T-helper 1 cell treated with Interleukin-12 subunit alpha and Interleukin-12 subunit beta and Interleukin-4 antibody, amounts not matched to agents 30 ng/mL and 1 ng/mL, for 36 hours (primary cell): Measurements from ENCODE around the gene PEX16. TPM values are rescaled to one million over a fixed set of nuclear protein-coding genes. Genes with fewer than 3 reads are reported as not detected.

Experiments
- intact Hi-C: fragments of 100-400 bp; cut with micrococcal nuclease; formaldehyde crosslinking; loops from one replicate; pipeline ENCODE4 v1.15.1; 2024
- total RNA-seq: library from RNA; stranded (reverse); gene quantifications from 2 replicates; pipeline ENCODE4 v1.2.3, GENCODE V29; 2022

The PEX16 gene
- total RNA-seq: 51.5 and 53.3 TPM in 2 replicates

DNA sequence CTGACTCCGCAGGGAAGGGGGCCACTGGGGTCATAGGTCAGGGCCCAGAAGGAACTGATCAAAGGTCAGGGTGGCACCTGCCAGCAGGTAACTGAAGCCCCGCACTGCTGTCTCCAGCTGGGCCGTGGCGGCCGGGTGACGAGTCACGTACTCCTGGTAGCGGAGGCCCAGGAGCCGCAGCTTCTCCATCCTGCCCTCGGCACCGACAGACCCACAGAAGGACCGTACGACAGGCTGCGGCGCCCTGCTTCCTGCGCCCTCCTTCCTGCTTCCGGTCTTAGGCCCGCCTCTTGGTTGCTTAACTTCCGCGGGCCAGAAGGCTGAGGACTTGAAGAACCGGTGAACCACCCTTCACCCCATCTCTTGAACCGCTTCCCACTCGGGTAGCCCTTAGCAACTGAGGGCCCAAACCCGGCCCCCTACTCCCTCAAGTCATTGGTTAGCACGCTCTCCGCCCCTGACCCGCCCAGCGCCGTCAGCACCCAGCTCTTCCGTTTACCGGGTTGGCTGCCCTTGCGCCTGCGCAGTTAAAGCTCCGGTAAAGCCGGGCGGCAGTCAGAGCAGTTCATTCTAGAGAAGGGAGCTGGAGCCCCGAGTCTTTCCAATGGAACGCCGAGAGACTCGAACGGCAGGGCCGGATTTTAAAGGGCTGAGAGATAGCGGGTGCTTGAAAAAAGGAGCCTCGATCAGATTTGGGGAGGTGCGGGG, at the start of gene PEX16:
PEX16 (minus strand) TSS at position 255 of the 708 bp plus-strand sequence; CDS start at position 189, 66 bp downstream.
- intact Hi-C loops: loop anchor here (1.0 to 5.0 kb wide), 19 partner anchors 18 to 1725 kb away; partner anchors contain the start of genes ARHGAP1, CKAP5, CRY2 and DDB2

DNA sequence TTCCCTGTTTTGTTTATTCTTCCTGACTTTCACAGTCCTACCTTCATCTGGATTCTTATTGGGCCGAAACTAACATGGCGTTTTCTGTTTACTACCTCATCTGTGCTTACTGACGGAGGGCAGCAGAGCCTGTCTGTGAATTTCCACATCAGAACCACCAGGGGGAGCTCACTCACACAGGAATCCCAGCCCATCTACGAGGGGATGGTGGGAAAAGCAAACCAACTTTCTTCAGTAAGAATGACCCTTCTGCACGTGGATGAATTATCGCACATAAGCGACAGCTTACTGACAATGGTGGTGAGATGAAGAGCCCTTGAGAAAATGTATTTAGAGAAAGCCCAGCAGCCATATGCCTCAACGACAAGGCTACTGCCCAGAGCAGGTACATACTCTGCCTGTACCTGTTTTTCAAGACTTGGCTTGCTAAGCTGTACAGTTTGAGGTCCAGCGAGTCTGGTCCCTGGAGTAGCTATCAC, 47.3 kb upstream of the PEX16 start:
- intact Hi-C loops: loop anchor here (1.0 to 2.0 kb wide), 4 partner anchors 41 to 343 kb away; no protein-coding TSS in a partner anchor

DNA sequence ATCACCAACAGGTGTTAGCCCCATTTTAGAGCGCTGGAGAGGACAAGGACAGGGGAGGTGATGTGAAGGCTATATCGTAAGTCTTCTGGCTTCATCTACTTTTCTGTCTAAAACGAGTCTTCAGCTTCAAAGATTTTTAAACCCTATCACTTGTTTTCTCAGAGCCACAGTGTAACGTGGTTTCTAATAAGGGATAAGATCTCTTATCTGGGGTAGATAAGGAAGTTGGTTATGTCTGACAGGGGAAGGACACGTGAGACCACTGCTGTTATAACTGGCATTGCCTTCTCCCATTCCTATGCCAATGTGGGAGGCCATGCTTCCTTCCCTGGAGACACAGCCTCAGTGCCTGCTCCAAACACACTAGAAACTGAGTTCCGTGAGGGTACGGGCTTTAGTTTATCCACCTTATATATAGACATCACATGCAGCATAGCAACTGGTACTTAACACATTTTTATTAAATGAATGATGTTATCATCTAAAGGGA, 44.1 kb upstream of the PEX16 start:
- intact Hi-C loops: no loop called here

DNA sequence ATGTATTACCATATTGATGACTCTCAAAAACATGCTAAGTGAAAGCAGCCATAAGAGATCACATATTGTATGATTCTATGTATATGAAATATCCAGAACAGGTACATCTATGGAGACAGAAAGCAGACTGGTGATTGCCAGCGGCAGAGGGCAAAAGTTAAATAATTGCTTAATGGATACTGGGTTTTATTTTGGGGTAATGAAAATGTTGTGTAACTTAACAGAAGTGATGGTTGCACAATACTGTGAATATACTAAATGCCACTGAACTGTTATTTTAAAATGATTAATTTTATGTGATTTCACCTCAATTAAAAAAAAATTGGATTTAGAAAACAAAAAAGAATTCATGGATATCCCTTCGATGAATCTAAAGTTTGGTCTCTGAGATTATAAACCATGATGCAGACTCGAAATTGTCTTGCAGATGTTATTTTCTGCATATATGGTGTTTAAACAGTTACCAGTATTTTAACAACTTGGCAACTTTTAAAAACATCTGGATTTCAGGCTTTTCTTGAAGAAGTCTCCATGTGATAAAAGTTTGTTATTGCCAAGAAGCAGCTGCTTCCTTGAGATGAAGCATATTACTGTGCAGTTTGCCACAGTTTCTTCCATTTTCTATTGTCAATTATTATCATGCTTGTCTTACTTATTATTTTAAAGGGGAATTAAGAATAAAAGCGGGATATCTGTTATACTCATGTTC, 42.9 kb upstream of the PEX16 start:
- intact Hi-C loops: no loop called here

DNA sequence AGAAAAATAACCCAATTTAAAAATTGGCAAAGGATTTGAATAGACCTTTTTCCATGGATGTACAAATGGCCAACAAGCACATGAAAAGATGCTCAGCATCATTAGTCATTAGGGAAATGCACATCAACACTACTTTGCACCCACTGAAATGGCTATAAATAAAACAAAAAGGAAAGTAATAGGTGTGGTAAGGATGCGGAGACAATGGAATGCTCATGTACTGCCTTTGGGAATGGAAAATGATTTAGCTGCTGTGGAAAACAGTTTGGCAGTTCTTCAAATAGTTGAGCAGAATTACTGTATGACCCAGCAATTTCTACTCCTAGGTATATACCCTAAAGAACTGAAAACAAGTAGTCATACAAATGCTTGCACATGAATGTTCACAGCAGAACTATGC, 42.2 kb upstream of the PEX16 start:
- intact Hi-C loops: no loop called here

DNA sequence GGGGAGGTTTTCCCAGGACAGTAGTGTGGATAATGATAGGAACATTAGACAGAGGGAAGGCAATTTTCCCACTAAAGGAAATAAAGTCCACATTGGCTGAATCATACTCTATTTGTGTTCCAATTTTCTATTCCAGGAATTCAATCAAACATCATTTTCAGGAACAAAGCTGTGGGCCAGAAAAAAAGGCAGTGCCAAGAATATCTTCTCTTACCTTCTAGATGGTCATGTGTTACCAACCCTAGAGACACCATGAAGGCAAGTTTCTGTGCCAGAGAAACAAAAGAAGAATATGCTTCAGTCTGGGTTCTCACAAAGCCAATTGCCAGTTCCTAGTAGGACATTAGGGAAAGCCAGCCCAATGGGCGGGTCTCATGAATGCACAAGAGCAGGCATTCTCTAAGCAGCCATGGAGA, 32.3 kb upstream of the PEX16 start:
- intact Hi-C loops: no loop called here

DNA sequence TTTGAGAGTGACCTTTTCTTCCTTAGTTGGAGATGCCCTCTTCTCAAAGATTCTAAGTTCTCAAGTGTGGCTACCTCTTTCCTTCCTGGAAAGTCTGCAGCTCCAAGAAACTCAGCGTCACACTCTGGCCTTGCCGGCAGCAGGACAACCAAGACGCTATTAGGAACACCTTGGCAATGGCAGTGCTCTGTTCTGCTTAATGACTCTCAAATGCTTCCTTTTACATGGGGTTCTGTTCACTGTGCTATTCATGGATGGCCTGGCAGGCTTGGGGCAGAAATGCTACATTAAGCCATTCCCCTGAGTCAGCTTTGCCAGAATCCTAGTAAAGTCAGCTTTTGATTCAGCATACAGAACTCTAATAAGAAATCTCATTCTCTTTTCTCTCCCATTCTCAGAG, 30.7 kb upstream of the PEX16 start:
- intact Hi-C loops: no loop called here

DNA sequence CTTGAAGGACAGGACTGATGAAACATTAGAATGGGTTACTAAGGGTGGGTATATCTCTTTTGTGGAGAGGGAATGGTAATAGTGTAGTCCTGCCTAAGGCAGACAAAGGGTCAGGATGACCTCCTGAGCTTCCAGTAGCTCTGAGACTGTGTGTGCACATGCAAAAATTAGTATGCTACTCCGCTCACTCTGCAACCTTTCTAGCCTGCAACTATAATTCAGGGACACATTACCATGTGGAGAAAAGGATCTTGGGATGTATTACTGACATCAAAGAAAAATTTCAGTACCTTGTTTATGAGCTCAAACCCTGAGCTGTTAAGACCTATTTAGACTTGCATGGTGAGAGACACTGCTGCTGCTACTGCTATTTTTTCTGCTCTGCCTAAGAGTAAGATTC, 30.2 kb upstream of the PEX16 start:
- intact Hi-C loops: no loop called here

DNA sequence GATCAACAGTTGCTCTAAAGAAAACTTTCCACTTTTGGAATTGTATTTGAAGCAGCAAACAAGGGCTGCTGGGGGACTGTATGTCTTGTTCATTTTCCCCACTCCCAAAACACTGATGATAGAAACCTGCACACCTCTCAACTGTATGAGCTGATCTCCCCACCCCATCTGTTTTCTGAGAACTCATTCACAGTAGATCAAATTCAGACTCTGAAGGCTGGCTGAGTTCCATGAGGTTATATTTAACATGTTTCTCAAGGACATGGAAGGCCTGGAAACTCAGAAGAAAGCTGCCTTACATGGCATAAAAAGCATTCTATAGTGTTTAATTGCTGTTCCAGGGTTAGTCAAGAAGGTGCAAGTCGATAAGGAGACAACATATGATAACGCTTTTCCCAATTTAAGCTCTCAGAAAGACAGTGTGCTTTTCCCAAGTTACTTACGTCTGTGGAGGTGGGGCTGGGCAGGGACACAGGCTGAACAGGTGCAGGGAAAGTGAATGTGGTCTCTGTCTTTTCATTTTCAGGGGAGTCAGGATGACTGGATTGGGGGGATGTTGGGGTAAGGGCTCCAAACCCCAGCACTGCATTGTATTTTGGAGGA, 27.8 kb upstream of the PEX16 start:
- intact Hi-C loops: no loop called here

DNA sequence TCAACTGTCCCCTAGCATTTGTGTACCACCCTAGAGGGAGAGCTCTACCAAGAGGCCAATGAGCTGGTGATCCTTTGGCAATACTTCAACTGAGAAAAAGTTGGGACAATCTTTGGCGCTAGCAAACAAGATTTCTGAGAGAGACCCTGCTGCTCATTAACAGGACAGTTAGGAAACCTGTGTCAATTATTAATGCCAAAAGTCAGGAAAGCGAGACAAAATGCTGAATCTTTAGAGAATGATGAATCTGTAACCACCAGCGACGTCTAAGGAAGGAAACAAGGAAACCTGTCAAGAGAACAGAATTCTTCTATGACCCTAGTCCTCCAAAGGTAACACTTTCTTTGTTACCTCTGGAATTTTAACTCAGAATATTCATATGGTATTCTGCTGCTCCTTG, 24.7 kb upstream of the PEX16 start:
- intact Hi-C loops: no loop called here

DNA sequence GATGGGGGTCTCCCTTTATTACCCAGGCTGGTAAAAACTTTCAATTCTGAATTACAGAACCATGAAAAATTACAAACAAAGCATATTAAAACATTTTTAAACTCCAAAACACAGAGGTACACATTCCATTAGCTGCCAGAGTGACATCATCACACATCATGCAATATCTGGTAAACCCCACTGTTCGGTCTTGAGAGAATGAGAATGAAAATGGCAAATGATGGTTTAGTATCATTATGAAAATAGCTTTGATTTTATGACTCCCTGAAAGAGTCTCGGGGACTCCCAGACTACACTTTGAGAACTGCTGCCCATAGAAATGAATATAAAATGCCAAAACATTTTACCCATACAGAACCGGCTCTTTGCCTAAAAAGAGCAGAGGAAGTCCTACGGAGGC, 23.6 kb upstream of the PEX16 start:
- intact Hi-C loops: no loop called here

DNA sequence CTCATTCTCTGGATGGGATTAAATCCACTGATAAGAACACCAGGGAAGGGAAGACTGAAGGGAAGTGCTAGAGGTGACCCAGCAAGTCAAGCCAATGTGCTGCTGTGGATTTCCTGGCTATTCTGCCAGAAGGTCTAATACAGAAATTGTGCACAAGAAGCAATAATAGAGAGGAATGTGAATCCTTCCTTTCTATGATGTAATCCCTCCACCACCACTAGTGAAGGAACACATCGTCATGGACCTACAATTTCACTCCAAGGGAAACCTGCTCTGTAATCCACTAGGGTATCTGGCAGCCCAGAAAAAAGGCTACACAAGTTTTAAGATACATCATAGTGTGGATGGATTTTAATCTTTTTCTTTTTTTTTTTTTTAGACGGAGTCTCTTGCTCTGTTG, 22.2 kb upstream of the PEX16 start:
- intact Hi-C loops: no loop called here

DNA sequence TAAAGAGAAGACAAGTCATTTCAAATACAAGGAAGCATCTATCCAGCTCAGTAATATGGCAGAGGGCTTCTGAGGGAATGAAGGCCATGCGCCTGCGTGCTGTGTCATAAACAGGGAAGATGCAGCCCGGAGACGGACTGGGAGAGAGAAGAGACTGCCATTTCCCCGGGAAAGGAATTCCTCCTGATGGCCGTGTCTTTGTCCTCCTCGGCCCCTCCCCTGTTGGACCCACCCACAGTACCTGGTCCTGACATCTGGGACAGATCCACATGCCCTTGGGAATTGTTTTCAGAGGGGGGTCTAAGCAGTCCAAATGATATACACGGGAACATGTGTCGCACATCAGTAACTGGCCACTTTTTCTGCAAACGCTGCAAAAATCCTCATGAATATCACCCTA, 20.2 kb upstream of the PEX16 start:
- intact Hi-C loops: no loop called here

DNA sequence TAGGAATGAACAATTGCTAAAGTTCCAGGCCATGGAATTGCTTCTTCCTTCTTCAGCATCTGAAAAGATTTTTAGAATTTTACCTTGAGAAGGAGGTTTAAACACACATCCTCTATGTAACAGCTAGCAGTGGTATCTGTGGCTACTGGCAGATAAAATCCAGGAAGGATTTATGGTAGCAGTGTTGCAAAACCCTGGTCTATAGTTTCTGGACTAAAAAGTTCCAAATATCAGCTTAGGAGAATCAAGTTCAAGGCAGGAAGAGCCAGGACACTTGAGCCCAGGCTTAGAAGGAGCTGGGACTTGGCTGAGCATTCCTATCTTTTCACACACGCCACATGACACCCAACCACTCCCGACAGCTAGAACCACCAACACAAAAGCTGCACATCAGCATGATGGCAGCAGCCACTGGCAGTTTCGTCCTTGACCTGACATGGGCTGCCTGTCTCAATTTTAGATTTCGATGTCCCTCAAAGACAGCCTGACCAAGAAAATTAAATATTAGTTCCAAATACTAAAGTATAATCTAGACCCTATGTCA, 18.9 kb upstream of the PEX16 start:
- intact Hi-C loops: no loop called here

DNA sequence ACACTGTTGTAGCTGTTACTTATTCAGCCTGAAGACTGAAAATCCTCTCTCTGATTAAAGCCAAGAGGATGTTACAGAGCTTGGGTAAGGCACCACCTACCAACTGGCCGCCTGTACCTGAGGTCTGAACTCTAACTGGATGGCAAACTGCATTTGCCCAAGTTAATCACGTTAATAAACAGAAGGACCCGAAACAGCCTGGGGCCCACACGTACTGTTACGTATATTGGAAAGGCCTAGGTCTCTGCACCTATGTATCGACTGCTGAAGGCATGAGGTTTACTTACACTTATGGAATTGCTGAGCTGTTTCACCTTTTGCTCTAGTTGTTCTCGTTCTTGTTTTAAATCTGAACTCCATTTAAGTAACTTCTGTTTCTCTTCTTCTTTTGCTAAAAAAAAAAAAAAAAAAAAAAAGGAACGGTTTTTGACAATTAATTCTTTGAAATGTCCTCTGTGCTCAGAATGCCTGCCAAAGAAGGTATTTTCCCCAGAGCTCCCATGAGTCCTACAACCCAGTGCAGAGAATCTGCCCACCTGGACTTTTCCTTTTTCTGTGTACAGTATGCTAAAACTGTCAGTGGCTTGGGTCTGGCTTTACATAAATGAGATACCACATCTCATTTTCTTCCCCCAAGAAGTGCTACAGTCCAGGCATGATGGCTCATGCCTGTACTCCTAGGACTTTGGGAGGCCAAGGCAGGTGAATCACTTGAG, 17.8 kb upstream of the PEX16 start:
- intact Hi-C loops: no loop called here

DNA sequence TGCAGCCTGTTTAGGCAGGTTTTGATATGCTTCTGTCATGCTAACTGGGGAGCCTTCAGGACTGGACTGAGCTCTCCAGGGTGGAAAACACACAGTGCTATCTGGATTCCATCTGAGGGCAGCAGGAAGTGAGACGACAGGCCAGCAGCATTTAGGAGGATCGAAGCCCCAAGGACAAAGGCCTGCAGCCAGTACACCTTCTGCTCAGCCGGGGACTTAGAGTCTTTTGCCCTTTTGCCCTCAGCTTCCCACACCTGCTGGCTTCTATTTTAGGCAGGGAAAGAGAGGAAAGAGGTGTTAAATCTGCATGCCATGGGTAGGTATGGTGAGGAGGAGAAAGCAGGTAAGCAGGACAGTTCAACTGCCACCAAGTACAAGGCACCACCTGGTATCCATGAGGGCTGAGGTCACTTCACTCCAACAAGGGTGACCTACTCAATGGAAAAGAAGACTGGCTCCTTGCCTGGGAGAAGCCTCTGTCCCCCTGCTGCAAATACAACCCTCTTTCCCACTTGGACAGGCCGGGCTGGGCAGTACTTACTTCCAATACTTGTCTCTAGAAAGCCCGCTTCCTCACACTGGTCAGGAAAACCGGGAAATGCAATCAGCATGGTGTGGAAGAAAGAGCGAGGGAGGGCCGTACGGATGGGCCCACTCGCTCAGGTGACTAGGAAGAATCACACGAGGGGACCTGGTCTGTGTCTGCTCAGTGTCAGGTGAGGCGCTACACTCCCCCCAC, 17.1 kb upstream of the PEX16 start:
- intact Hi-C loops: no loop called here

DNA sequence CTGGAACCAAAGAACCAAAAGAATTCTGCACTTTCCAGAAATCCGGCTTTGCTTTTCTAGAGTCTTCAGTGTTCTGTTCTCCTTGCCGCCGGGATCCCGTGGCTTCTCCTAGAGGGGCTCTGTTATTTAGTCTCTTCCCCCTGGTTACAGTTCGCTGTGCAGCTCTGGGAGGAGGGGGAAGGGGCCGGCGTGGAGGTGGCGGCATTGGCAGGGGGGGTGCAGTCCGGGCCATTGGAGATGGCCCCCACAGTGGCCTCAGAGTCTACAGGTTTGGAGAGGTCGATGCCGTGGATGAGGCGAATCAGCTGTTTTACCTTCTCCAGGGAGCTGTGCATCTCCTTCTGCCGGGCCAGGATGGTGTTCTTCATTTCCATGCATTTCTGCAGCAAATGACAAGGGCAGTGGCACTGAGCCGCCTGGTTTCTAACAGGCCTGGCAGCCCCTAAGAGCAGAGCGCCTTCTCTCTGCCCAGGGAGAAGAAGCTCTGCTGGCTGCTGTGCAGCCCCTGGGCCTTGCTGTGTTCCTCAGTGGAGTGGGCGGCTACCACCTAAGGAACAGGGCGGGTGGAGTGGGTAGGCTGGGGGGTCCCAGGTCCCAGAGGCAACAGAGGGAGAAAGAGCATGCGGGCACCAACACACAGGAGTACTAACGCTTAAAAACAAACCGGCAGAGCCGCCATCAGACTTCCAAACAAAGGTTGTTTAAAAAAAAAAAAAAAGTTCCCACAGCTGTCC, 16.3 kb upstream of the PEX16 start:
- intact Hi-C loops: no loop called here

DNA sequence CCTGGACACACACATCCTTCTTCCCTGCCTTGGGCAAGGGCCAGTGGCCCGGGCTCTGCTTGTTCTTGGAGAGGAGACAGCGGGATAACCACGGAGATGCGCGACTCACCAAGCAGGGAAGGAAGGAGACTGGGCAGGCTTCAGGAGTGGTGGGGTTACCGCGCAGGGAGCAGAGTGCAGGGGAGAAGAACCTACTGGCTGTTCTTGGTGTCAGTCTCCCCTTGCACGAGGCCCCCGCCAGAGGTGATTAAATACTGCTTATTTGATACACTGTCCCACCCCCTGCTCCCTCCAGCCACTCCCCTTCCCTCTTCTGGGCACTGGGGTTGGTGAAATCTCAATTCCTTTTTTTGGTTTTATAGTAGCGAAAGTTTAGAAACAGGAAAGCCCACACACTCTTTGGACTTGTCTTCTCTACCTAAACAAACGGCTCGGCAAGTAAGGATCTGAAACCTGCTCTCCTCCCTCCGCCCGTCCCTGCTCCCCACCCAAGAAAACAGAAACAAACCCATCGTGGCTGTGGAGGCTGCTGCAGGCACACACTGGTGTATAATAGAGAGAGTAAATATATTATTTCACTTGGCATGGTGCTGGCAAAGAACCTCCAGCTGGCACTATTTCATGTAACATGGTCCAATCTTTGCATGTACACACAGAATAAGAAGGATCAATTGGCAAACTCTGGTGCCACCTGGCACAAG, 15.6 kb upstream of the PEX16 start:
- intact Hi-C loops: no loop called here

DNA sequence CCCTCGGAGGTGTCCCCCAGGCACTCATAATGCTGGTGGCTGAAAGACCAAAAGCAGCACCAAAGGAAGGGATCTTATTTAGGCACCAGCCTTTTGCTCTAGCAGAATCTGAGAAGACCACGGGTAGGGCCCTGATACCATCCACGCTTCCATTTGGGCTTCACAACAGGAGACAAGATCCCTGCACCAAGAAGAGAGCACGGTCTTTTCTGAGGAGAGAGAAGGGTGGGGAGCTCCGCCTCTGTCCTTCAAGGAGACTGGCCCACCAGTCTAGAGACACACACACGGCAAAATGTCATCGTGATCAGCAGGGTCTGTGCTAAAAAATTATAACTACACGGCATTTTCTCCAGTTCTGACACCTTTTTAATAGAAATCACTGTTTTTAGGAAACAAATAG, 14.5 kb upstream of the PEX16 start:
- intact Hi-C loops: no loop called here
